ENCODE data around the gene RELT. TPM values are rescaled to one million over a fixed set of nuclear protein-coding genes. Genes with fewer than 3 reads are reported as not detected.

The RELT gene
- total and polyA plus RNA-seq, 7 donors = 0.28 to 9.3 (median 1.1) TPM

GRCh38 chr11:73439002-73439843 lies 63.0 kb downstream of the RELT start:
- Histone ChIP-seq H3K9me3 (no peaks in the 10 kb centered on the region), H3K4me1 (peaks cover 0 to 4% (median 0%) of the 10 kb centered on the region in 4 donors), H3K27ac (no peak overlapping the region), H3K27me3 (no peaks in the 10 kb centered on the region), H3K36me3 (no peaks in the 10 kb centered on the region), H3K4me3 (no peak overlapping the region)
- no peak for DNase-seq
- TF ChIP-seq POLR2A (IDR thresholded peaks at IDR 0.05) (no peak), EP300 (IDR thresholded peaks at IDR 0.05) (no peak), CTCF (IDR thresholded peaks at IDR 0.05) (no peak)
- intact Hi-C loops (cut with DNase I) = no loop called here
- 41 to 73% methylated on average over 5 of the region's 5 CpGs for WGBS, 2 donors

GRCh38 chr11:73445980-73446379 lies 69.8 kb downstream of the RELT start:
- Histone ChIP-seq H3K4me1 (peaks cover 0 to 9% (median 0%) of the 10 kb centered on the region in 4 donors), H3K27me3 (no peaks in the 10 kb centered on the region), H3K27ac (no peak overlapping the region), H3K9me3 (no peaks in the 10 kb centered on the region), H3K36me3 (no peaks in the 10 kb centered on the region), H3K4me3 (no peak overlapping the region)
- TF ChIP-seq POLR2AphosphoS5 (IDR thresholded peaks at IDR 0.05) = no peak
- TF ChIP-seq POLR2A (IDR thresholded peaks at IDR 0.05) = no peak
- TF ChIP-seq EP300 (IDR thresholded peaks at IDR 0.05) = no peak
- TF ChIP-seq CTCF (IDR thresholded peaks at IDR 0.05) = no peak
- DNase-seq = no peak
- intact Hi-C loops (cut with DNase I) = no loop called here

GRCh38 chr11:73446766-73447165 lies 70.6 kb downstream of the RELT start:
- no peaks in the 10 kb centered on the region for H3K9me3 ChIP-seq
- H3K36me3 ChIP-seq = no peaks in the 10 kb centered on the region
- peaks cover 0 to 9% (median 0%) of the 10 kb centered on the region in 4 donors for H3K4me1 ChIP-seq
- H3K27me3 ChIP-seq = no peaks in the 10 kb centered on the region
- no peak overlapping the region for H3K4me3 ChIP-seq
- whole genome bisulfite sequencing, 2 donors = 94 to 95% methylated on average over 2 of the region's 2 CpGs
- DNase-seq = no peak
- TF ChIP-seq POLR2AphosphoS5 (IDR thresholded peaks at IDR 0.05) = no peak
- TF ChIP-seq EP300 (IDR thresholded peaks at IDR 0.05) = no peak
- no peak for TF ChIP-seq CTCF (IDR thresholded peaks at IDR 0.05)
- no peak for TF ChIP-seq POLR2A (IDR thresholded peaks at IDR 0.05)
- H3K27ac ChIP-seq = no peak overlapping the region
- intact Hi-C loops (cut with DNase I) = no loop called here

Other genes starting within 250 kb of the RELT start
- 10 to 100 TPM; 16.4 to 36.3 (median 19.4) TPM for gene FCHSD2, start 234.1 kb upstream of the RELT start, total RNA-seq
- gene FCHSD2, start 234.1 kb upstream of the RELT start, polyA plus RNA-seq = 10 to 100 TPM in 1 of 3 donors, 1 to 10 TPM in 2; 6.9 to 19.3 (median 7.2) TPM
- gene P2RY2, start 158.1 kb upstream of the RELT start, total RNA-seq = under 1 TPM in 1 of 4 donors, not detected in 3; 0.16 TPM
- 1 to 10 TPM; 3.0 to 6.2 (median 4.2) TPM for gene P2RY2, start 158.1 kb upstream of the RELT start, polyA plus RNA-seq
- gene P2RY6, start 104.1 kb upstream of the RELT start, total RNA-seq = 1 to 10 TPM in 3 of 4 donors, not detected in 1; 1.2 to 2.6 (median 2.5) TPM
- 1 to 10 TPM; 2.4 to 5.5 (median 2.5) TPM for gene P2RY6, start 104.1 kb upstream of the RELT start, polyA plus RNA-seq
- 100 to 1,000 TPM in 1 of 4 donors, 10 to 100 TPM in 3; 38.2 to 104 (median 66.9) TPM for gene ARHGEF17, start 68.1 kb upstream of the RELT start, total RNA-seq
- 10 to 100 TPM in 1 of 3 donors, 1 to 10 TPM in 2; 1.8 to 15.9 (median 2.4) TPM for gene ARHGEF17, start 68.1 kb upstream of the RELT start, polyA plus RNA-seq
- gene FAM168A, start 221.7 kb downstream of the RELT start, total RNA-seq = 10 to 100 TPM; 20.7 to 37.7 (median 26.3) TPM
- 10 to 100 TPM in 1 of 3 donors, 1 to 10 TPM in 2; 3.6 to 12.4 (median 4.4) TPM for gene FAM168A, start 221.7 kb downstream of the RELT start, polyA plus RNA-seq